Measurements from ENCODE around the gene LTBP1.

LTBP1 gene

GRCh38 chr2:33108483-33109443 lies 162.0 kb downstream of the LTBP1 start:
- Histone ChIP-seq H2BK5ac (ENCODE audit: low read depth, low read length, poor library complexity) (no peak overlapping the region), H2BK120ac (ENCODE audit: insufficient read depth, low read length, poor library complexity) (no peak overlapping the region), H3K4me3 (ENCODE audit: low read depth, low read length) (no peak overlapping the region), H3K18ac (ENCODE audit: low read length) (no peak overlapping the region), H3K14ac (ENCODE audit: low read length) (no peak overlapping the region), H2AK5ac (ENCODE audit: low read length) (no peak overlapping the region), H4K8ac (ENCODE audit: low read depth, low read length) (no peak overlapping the region), H3K27ac (ENCODE audit: low read depth, low read length) (no peak overlapping the region), H3K79me2 (ENCODE audit: control insufficient read depth, insufficient read depth, low read length, poor library complexity) (no peaks in the 10 kb centered on the region), H3K36me3 (ENCODE audit: control insufficient read depth in 1 of 2, insufficient read depth in 2 of 2, low read length in 2 of 2) (no peaks in the 10 kb centered on the region), H3K9me3 (ENCODE audit: insufficient read depth, low read depth, low read length) (no peaks in the 10 kb centered on the region), H4K12ac (ENCODE audit: low read depth, low read length) (no peak overlapping the region), H4K91ac (ENCODE audit: low read depth, low read length) (no peak overlapping the region), H3K23ac (ENCODE audit: low read length) (no peak overlapping the region), H3K27me3 (ENCODE audit: insufficient read depth, low read length) (no peaks in the 10 kb centered on the region), H3K9ac (ENCODE audit: low read length) (no peak overlapping the region), H3K79me1 (ENCODE audit: low read length) (no peaks in the 10 kb centered on the region), H2BK12ac (ENCODE audit: low read length) (no peak overlapping the region), H3K4ac (ENCODE audit: low read depth, low read length) (no peak overlapping the region), H3K4me2 (ENCODE audit: low read length) (no peak overlapping the region), H3K4me1 (ENCODE audit: control insufficient read depth in 1 of 2, insufficient read depth in 2 of 2, low read length in 2 of 2) (no peaks in the 10 kb centered on the region), H2AFZ (ENCODE audit: insufficient read depth, low read length, poor library complexity) (no peak overlapping the region)
- WGBS (ENCODE audit: extremely low coverage, insufficient coverage, insufficient read length) = no CpG with 5 or more reads among the region's 11 CpGs
- DNase-seq = peak; percentile 95 to 99

GRCh38 chr2:33110461-33110860 lies 163.7 kb downstream of the LTBP1 start:
- no peak overlapping the region for H3K9ac ChIP-seq (ENCODE audit: low read length)
- no peak overlapping the region for H2AK5ac ChIP-seq (ENCODE audit: low read length)
- H4K91ac ChIP-seq (ENCODE audit: low read depth, low read length) = no peak overlapping the region
- H4K8ac ChIP-seq (ENCODE audit: low read depth, low read length) = no peak overlapping the region
- no peak overlapping the region for H3K4me2 ChIP-seq (ENCODE audit: low read length)
- H3K18ac ChIP-seq (ENCODE audit: low read length) = no peak overlapping the region
- no peak overlapping the region for H3K27ac ChIP-seq (ENCODE audit: low read depth, low read length)
- no peak overlapping the region for H3K4me3 ChIP-seq (ENCODE audit: low read depth, low read length)
- no peak overlapping the region for H3K14ac ChIP-seq (ENCODE audit: low read length)
- no peak overlapping the region for H2BK12ac ChIP-seq (ENCODE audit: low read length)
- no peaks in the 10 kb centered on the region for H3K9me3 ChIP-seq (ENCODE audit: insufficient read depth, low read depth, low read length)
- WGBS (ENCODE audit: extremely low coverage, insufficient coverage, insufficient read length) = no CpG with 5 or more reads among the region's 5 CpGs
- H3K4me1 ChIP-seq (ENCODE audit: control insufficient read depth in 1 of 2, insufficient read depth in 2 of 2, low read length in 2 of 2) = no peaks in the 10 kb centered on the region
- H2AFZ ChIP-seq (ENCODE audit: insufficient read depth, low read length, poor library complexity) = no peak overlapping the region
- no peak overlapping the region for H3K23ac ChIP-seq (ENCODE audit: low read length)
- no peak overlapping the region for H2BK5ac ChIP-seq (ENCODE audit: low read depth, low read length, poor library complexity)
- H3K27me3 ChIP-seq (ENCODE audit: insufficient read depth, low read length) = no peaks in the 10 kb centered on the region
- no peaks in the 10 kb centered on the region for H3K79me1 ChIP-seq (ENCODE audit: low read length)
- H2BK120ac ChIP-seq (ENCODE audit: insufficient read depth, low read length, poor library complexity) = no peak overlapping the region
- no peak overlapping the region for H3K4ac ChIP-seq (ENCODE audit: low read depth, low read length)
- no peaks in the 10 kb centered on the region for H3K79me2 ChIP-seq (ENCODE audit: control insufficient read depth, insufficient read depth, low read length, poor library complexity)
- H4K12ac ChIP-seq (ENCODE audit: low read depth, low read length) = no peak overlapping the region
- peak in 1 of 2 donors; percentile 19 for DNase-seq
- no peaks in the 10 kb centered on the region for H3K36me3 ChIP-seq (ENCODE audit: control insufficient read depth in 1 of 2, insufficient read depth in 2 of 2, low read length in 2 of 2)

DNA sequence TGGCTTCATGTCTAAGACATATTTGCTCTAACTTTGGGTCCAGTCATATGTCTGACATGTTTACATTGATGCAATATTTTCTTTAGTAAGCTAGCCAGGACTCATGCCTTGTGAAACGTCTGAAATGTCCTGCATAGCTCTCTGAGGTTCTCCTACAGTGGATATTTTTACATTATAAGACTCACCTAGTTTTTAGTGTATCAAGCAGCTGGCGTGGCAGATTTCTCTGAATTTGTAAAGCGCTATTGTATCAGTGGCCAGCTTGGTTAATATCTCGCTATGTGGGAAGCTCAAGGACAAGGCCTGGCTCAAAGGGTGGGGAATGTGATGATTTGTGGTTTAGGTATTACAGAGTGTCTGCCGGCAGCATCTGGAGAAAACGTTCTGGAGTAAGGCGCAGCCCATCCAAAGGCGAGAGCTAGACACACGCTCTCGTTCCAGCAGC lies 164.3 kb downstream of the LTBP1 start:
- H3K79me1 ChIP-seq (ENCODE audit: low read length) = no peaks in the 10 kb centered on the region
- no peak overlapping the region for H2BK12ac ChIP-seq (ENCODE audit: low read length)
- H3K9ac ChIP-seq (ENCODE audit: low read length) = no peak overlapping the region
- no peak overlapping the region for H3K4me2 ChIP-seq (ENCODE audit: low read length)
- H2AFZ ChIP-seq (ENCODE audit: insufficient read depth, low read length, poor library complexity) = no peak overlapping the region
- DNase-seq = peak; percentile 76 to 84
- H2BK120ac ChIP-seq (ENCODE audit: insufficient read depth, low read length, poor library complexity) = no peak overlapping the region
- H3K36me3 ChIP-seq (ENCODE audit: control insufficient read depth in 1 of 2, insufficient read depth in 2 of 2, low read length in 2 of 2) = no peaks in the 10 kb centered on the region
- H3K27me3 ChIP-seq (ENCODE audit: insufficient read depth, low read length) = no peaks in the 10 kb centered on the region
- no peak overlapping the region for H3K14ac ChIP-seq (ENCODE audit: low read length)
- no CpG with 5 or more reads among the region's 10 CpGs for WGBS (ENCODE audit: extremely low coverage, insufficient coverage, insufficient read length)
- no peak overlapping the region for H4K12ac ChIP-seq (ENCODE audit: low read depth, low read length)
- H3K4me3 ChIP-seq (ENCODE audit: low read depth, low read length) = no peak overlapping the region
- no peak overlapping the region for H4K8ac ChIP-seq (ENCODE audit: low read depth, low read length)
- H3K27ac ChIP-seq (ENCODE audit: low read depth, low read length) = no peak overlapping the region
- no peak overlapping the region for H3K18ac ChIP-seq (ENCODE audit: low read length)
- H3K79me2 ChIP-seq (ENCODE audit: control insufficient read depth, insufficient read depth, low read length, poor library complexity) = no peaks in the 10 kb centered on the region
- H3K23ac ChIP-seq (ENCODE audit: low read length) = no peak overlapping the region
- H3K4ac ChIP-seq (ENCODE audit: low read depth, low read length) = no peak overlapping the region
- H2BK5ac ChIP-seq (ENCODE audit: low read depth, low read length, poor library complexity) = no peak overlapping the region
- H4K91ac ChIP-seq (ENCODE audit: low read depth, low read length) = no peak overlapping the region
- no peaks in the 10 kb centered on the region for H3K4me1 ChIP-seq (ENCODE audit: control insufficient read depth in 1 of 2, insufficient read depth in 2 of 2, low read length in 2 of 2)
- no peaks in the 10 kb centered on the region for H3K9me3 ChIP-seq (ENCODE audit: insufficient read depth, low read depth, low read length)
- H2AK5ac ChIP-seq (ENCODE audit: low read length) = no peak overlapping the region

GRCh38 chr2:33115196-33115595 lies 168.4 kb downstream of the LTBP1 start:
- H4K91ac ChIP-seq (ENCODE audit: low read depth, low read length) = no peak overlapping the region
- no CpG with 5 or more reads among the region's 2 CpGs for WGBS (ENCODE audit: extremely low coverage, insufficient coverage, insufficient read length)

More at GRCh38 chr2:33115196-33115595, 168.4 kb downstream of the LTBP1 start:
- Histone ChIP-seq H3K4me1 (ENCODE audit: control insufficient read depth in 1 of 2, insufficient read depth in 2 of 2, low read length in 2 of 2) (no peaks in the 10 kb centered on the region), H2BK120ac (ENCODE audit: insufficient read depth, low read length, poor library complexity) (no peak overlapping the region), H2AK5ac (ENCODE audit: low read length) (no peak overlapping the region), H4K12ac (ENCODE audit: low read depth, low read length) (no peak overlapping the region), H2BK12ac (ENCODE audit: low read length) (no peak overlapping the region), H4K8ac (ENCODE audit: low read depth, low read length) (no peak overlapping the region), H2AFZ (ENCODE audit: insufficient read depth, low read length, poor library complexity) (no peak overlapping the region), H3K4me3 (ENCODE audit: low read depth, low read length) (no peak overlapping the region), H3K4ac (ENCODE audit: low read depth, low read length) (no peak overlapping the region), H2BK5ac (ENCODE audit: low read depth, low read length, poor library complexity) (no peak overlapping the region), H3K79me2 (ENCODE audit: control insufficient read depth, insufficient read depth, low read length, poor library complexity) (no peaks in the 10 kb centered on the region), H3K9me3 (ENCODE audit: insufficient read depth, low read depth, low read length) (no peaks in the 10 kb centered on the region), H3K14ac (ENCODE audit: low read length) (no peak overlapping the region), H3K79me1 (ENCODE audit: low read length) (no peaks in the 10 kb centered on the region), H3K18ac (ENCODE audit: low read length) (no peak overlapping the region), H3K23ac (ENCODE audit: low read length) (no peak overlapping the region), H3K27ac (ENCODE audit: low read depth, low read length) (no peak overlapping the region), H3K27me3 (ENCODE audit: insufficient read depth, low read length) (no peaks in the 10 kb centered on the region), H3K36me3 (ENCODE audit: control insufficient read depth in 1 of 2, insufficient read depth in 2 of 2, low read length in 2 of 2) (no peaks in the 10 kb centered on the region), H3K9ac (ENCODE audit: low read length) (no peak overlapping the region), H3K4me2 (ENCODE audit: low read length) (no peak overlapping the region)
- no peak for DNase-seq
